ENCODE results near the gene NOD2.

- TF ChIP-seq CTCF (IDR thresholded peaks at IDR 0.05), result no peak
- no peak for TF ChIP-seq POLR2A (IDR thresholded peaks at IDR 0.05)
Observed at GRCh38 chr16:50680556-50680893, 12.9 kb upstream of the NOD2 start.
